GM21825 (cell line): ENCODE results near the gene IPCEF1.
"Not testable (repeated sequence)": the region's sequence is repeated elsewhere in the genome, so short reads cannot be mapped to it uniquely, and the experiment has no call there.

Source experiments
- ATAC-seq: cut with Tn5 transposase; IDR thresholded peaks from one replicate; pipeline ENCODE4 v1.9.1; 2021; ENCODE audit warnings: mild to moderate bottlenecking, moderate library complexity; ENCODE audit not compliant: unreplicated experiment

Gene IPCEF1

GRCh38 chr6:154337406-154338005 lies 19.1 kb downstream of the IPCEF1 start:
- no peak for ATAC-seq

- ATAC-seq, result peak; percentile 57
These were observed 22.5 kb downstream of the IPCEF1 start for GRCh38 chr6:154334147-154334546.

- no peak for ATAC-seq
These were observed 24.9 kb downstream of the IPCEF1 start for GRCh38 chr6:154331750-154332149.

GRCh38 chr6:154329350-154330170 lies 27.0 kb downstream of the IPCEF1 start:
- no peak for ATAC-seq

GRCh38 chr6:154327313-154327712 lies 29.3 kb downstream of the IPCEF1 start:
- not testable (repeated sequence) for ATAC-seq

GRCh38 chr6:154325142-154325541 lies 31.5 kb downstream of the IPCEF1 start:
- ATAC-seq, result no peak

- no peak for ATAC-seq
These were observed 36.4 kb downstream of the IPCEF1 start for GRCh38 chr6:154320181-154320580.

GRCh38 chr6:154319231-154319858 lies 37.3 kb downstream of the IPCEF1 start:
- ATAC-seq, result peak; percentile 61

- ATAC-seq, result no peak
These were observed 37.9 kb downstream of the IPCEF1 start for GRCh38 chr6:154318721-154319120.

- ATAC-seq, result no peak
These were observed 40.5 kb downstream of the IPCEF1 start for GRCh38 chr6:154316131-154316530.

GRCh38 chr6:154314084-154314483 lies 42.5 kb downstream of the IPCEF1 start:
- ATAC-seq, result no peak

GRCh38 chr6:154308986-154309385 lies 47.6 kb downstream of the IPCEF1 start:
- no peak for ATAC-seq

GRCh38 chr6:154307696-154308425 lies 48.7 kb downstream of the IPCEF1 start:
- ATAC-seq, result no peak

GRCh38 chr6:154307147-154307546 lies 49.5 kb downstream of the IPCEF1 start:
- not testable (repeated sequence) for ATAC-seq

GRCh38 chr6:154306696-154307095 lies 49.9 kb downstream of the IPCEF1 start:
- ATAC-seq, result peak; percentile 54

GRCh38 chr6:154304191-154304590 lies 52.4 kb downstream of the IPCEF1 start:
- no peak for ATAC-seq

GRCh38 chr6:154303642-154304041 lies 53.0 kb downstream of the IPCEF1 start:
- not testable (repeated sequence) for ATAC-seq

GRCh38 chr6:154301839-154302752 lies 54.5 kb downstream of the IPCEF1 start:
- peak; percentile 89 for ATAC-seq

GRCh38 chr6:154301086-154301625 lies 55.4 kb downstream of the IPCEF1 start:
- ATAC-seq, result no peak

GRCh38 chr6:154298297-154298696 lies 58.3 kb downstream of the IPCEF1 start:
- no peak for ATAC-seq
